ENCODE results near the gene INSM1.

GRCh38 chr20:20396794-20397193 lies 28.9 kb downstream of the INSM1 start:
- TF ChIP-seq CTCF (conservative IDR thresholded peaks at IDR 0.05 in 1 of 2, IDR thresholded peaks at IDR 0.05 in 1 of 2; ENCODE audit: extremely low read depth in 1 of 2, insufficient read depth in 1 of 2, low read depth in 1 of 2, low read length in 2 of 2) (no peak), EZH2 (IDR thresholded peaks at IDR 0.05; ENCODE audit: borderline replicate concordance, low read length) (no peak)
